Measurements from ENCODE around the gene DPYSL4.

DPYSL4 gene

DNA sequence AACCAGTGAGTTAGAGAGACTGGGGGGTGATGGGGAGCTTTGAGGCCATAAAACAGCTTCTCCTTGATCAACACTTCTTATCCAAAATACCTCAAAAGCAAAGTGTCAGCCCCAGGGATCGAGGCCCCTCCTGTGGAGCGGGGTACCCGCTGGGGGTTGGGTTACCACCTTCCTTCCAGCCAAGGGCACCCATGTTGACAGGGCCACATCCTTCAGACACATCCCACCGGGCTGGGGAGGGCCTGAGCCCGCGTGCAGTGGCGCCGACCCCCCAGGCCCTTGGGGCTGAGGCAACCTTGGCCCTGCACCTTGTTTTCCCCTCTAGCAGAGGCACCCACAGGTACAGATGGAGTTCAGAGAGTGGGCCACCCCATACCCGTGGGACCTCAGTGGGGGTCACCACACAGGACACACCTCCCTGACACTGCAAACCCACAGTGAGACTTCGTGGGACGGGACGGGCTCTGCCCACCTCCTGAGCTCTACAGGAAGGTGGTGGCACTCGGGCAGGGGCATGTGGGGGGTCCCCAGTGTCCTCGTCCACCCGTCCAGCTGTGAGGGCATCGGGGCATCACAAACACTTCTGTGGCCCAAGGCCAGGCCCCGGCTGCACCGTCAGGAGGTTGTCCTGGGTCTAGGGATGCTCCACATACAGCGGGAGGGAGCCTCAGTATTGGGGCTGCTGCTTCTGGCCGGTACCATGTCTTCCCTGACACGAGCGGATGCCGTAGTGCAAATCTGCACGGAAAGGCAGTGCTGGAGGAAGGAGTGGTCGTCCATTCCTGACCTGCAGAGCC lies 10.7 kb downstream of the DPYSL4 start:
- no peak for DNase-seq

DNA sequence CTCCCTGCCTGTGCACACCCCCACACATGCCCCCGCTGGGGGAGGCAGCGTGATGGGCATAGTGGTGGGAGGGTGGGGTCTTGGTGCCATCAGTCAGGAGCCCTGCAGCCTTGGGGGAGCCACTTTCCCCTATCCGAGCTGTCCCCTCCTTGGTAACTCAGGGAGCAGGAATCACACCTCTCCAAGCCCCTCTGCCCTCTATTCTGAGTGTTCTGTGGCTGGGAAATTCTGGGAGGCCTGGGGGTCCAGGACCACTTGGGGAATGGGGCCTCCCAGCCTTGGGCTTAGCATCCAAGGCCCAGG lies 11.3 kb downstream of the DPYSL4 start:
- no peak for DNase-seq

DNA sequence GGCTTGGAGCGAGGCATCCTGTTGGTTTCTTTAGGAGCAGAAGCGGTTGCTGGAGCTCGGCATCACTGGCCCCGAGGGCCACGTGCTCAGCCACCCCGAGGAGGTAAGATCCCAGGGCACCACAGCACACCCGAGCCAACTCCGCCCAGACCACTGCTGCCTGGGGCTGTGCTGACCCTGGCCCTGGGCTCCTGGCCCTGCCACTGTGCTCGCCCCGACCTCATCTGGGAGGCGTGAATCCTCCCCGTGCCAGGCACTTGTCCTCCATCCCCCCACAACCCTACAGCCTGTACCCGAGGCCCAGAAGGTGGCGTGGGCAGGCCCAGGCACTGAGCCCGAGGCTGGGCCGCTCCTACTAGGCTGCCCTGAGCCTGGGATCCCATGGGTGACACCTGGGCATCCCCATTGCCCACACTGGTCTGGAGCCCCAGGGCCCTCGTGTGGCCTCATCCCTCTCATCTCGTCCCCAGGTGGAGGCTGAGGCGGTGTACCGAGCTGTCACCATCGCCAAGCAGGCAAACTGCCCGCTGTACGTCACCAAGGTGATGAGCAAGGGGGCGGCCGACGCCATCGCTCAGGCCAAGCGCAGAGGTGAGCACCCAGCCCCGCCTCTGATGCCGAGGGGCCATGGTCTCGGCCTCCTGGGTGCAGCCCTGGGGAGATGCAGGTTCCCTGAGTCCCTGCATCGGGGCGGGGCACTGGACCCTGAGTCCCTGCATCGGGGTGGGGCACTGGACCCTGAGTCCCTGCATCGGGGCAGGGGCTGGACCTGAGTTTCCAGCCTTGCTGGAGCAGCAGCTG lies 11.8 kb downstream of the DPYSL4 start:
- no peak for DNase-seq

DNA sequence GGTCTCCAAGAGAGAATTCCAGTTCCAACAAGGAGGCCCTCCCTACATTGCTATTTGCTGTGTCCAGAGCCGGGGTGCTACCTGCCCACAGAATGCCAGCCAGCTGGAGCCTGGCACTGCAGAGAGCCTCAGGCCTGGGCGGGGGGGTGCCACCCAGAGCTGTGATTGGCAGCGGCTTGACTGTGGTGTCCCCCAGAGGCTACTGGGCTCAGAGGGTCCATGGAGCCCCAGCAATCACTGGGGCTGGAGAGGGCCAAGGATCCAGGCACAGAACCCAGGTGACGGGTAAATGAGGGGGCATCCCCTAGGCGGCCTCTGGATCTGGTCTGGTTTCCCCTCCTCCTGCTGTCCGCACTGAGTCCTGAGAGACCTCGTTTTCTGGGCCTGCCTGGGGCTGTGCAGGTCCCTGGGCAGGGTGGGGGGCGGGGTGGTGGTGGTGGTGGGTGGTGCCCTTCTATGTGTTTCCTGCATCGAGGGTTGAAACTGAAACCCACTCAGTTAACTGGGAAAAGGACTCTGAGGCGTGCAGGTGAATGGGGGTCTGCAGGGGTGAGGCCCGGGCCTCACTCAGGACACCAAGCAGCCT lies 12.6 kb downstream of the DPYSL4 start:
- no peak for DNase-seq

DNA sequence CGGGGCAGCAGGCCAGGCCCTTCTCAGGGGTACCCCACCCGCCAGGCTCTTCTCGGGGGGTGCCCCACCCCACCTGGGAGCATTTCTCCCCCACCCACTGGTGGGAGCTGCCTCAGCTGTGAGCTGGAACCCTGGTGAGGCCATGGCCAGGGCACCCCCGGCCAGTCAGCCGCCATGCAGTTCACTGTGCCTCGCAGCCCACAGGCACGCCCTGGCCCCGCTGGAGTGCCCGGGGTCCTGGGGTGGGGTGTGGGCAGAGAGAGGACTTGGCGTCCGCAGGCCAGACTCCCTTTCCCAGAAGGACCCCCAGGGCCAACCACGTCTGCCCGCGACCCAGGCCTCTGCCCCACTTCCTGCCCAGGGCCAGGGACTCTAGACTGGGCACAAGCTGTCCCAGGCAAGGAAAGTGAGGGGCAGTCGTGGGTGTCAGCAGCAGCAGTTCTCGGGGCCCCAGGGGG lies 13.1 kb downstream of the DPYSL4 start:
- DNase-seq = no peak

DNA sequence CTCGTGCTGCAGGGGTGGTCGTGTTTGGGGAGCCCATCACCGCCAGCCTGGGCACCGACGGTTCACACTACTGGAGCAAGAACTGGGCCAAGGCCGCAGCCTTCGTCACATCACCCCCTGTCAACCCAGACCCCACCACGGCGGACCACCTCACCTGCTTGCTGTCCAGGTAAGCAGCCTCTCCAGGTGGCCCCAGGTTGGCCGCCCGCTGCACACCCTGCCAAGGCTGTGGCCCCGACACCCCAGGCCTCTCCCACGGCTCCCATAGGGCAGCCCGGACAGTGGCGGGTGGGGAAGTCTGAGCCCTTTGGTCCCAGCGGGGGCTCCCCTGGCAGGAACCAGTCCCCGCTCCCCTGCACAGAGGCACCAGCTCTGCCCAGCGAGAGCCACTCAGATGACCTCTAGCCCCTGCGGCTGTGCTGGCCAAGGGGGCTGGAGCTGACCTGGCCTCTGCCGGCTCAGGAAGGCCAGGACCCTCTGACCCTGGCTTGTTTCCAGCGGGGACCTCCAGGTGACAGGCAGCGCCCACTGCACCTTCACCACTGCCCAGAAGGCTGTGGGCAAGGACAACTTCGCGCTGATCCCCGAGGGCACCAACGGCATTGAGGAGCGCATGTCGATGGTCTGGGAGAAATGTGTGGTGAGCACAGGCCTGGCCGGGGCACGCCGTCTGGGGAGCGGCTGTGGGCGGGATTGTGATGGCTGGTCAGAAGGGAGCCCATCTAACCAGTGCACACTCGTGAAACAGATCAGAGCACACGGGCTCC lies 13.8 kb downstream of the DPYSL4 start:
- DNase-seq = no peak

DNA sequence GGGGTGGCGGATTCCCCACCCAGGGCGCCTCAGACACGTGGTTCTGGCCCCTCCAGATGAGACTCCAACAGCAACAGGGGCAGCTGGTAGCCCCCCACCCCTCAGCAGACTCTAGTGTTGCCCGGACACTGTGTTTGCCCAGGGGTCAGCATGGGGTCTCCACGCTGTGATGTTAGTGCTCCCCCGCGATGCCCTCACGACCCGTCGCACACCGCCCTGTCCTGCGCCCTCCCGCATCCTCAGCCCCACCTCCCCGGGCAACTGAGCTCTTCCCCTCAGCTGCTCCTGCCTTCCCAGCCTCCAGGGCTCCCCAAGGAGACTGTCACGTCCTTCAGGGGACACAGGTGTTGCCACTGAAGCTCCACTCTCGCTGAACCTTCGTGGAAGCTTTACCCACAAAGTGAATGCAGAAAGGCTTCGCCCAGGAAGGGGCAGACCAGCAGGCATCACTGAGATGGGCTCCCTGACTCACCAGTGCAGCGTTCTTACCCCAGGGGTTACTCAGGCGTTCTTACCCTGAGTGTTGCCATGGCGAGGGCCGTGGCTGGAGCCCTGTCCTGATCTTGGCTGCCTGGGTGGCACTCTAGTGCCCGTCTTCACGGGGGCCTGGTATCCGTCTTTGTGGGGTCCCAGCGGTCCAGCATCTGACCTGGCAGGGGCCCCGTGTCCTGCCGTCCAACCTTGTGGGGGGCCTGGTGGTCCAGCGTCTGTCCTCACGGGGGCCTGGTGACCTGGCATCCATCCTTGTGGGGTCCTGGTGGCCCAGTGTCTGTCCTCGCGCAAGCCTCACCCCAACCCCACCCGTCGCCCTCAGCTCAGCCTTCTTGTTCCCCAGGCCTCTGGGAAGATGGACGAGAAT lies 14.6 kb downstream of the DPYSL4 start:
- DNase-seq = no peak

DNA sequence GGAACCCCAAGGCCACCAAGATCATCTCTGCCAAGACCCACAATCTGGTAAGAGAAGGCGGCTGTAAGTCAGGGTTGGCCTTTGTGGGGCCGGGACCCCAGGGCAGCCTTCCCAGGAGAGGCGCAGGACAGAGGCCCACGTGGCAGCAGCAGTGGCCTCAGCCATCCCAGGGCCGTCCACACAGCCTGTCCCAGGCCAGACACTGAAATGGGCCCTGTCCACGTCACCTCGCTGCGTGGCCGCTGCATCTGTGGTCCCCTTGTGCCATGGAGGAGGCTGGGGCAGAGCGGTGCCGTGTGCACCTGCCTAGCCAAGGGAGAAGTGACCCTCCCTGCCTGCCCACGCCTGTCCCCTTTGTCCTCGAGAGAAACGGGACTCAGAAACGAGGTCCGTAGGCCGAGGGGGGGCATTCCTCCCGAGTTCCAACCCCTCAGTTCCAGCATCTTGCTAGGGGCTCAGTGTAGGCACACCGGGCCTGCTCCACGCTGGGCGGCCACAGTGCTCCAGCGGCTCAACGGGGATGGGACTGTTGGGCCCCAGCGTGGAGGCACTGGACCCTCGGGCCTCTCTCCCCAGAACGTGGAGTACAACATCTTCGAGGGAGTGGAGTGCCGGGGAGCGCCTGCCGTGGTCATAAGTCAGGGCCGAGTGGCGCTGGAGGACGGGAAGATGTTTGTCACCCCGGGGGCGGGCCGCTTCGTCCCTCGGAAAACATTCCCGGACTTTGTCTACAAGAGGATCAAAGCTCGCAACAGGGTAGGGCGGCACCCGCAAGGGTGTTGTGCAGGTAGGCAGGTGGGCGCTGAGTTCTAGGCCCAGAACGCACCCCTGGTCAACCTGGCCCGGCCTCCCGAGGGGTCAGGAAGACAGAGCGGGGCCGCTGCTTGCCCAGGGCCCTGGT lies 15.6 kb downstream of the DPYSL4 start:
- DNase-seq = no peak

DNA sequence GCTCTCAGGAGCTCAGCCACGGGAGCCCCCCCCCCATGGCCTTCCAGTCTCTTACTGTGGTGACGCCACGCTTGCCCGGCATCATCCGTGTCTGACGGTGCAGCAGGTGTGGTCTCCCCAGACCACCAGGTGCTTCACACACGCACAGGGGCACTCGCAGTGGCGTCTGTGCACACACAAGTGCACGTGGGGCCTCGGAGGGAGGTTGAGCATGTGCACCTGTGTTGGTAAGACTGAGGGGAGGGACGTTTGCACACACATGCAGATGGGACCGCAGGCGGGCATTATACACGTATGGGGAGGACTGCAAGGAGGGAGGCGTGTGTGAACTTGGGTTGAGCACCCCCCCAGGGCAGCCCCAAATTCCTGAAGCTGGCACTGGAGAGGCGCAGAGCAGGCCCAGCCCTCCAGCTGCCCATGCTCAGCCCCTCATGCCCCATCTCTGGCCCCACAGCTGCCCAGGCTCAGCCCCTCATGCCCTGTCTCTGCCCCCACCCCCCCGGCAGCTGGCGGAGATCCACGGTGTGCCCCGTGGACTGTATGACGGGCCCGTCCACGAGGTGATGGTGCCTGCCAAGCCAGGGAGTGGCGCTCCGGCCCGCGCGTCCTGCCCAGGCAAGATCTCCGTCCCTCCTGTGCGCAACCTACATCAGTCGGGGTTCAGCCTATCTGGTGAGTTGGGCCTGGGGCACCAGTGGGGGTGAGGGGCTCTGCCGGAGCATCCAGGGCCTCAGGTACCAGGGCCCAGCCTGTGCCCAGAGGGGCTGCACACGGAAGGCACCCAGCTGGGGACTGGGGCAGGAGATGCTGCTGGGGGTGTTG lies 16.7 kb downstream of the DPYSL4 start:
- DNase-seq = no peak

DNA sequence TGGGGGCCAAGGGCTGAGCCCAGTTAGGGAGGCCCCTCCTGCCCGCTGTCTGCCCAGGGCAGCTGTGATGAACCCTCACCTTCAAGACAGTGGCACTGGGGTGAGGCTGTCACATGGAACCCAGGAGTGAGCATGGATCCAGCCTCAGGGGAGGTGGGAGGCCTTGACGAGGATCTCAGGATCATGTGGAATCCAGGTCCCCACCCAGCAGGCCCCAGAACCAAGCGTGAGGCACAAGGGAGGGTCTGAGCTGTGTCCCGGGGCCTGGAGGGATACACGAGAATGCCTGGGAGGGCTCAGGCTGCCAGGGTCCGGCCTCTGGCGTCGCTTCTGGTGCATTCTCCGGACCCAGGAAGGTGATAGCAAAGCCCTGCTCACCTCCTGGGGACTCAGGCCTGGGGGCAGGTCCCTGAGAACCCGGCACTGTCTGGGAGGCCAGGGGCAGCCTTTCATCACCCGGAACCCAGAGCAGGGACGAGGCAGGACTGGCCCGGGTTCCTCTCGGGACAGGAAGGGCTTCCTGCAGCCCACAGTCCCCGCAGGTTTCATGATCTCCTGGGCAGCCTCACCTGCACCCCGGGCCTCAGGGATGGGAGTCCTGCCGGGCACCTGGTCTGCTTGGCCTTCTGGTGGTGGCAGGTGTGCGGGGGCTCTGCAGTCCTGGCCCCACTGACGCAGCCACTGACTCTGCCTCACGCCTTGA lies 17.5 kb downstream of the DPYSL4 start:
- no peak for DNase-seq

DNA sequence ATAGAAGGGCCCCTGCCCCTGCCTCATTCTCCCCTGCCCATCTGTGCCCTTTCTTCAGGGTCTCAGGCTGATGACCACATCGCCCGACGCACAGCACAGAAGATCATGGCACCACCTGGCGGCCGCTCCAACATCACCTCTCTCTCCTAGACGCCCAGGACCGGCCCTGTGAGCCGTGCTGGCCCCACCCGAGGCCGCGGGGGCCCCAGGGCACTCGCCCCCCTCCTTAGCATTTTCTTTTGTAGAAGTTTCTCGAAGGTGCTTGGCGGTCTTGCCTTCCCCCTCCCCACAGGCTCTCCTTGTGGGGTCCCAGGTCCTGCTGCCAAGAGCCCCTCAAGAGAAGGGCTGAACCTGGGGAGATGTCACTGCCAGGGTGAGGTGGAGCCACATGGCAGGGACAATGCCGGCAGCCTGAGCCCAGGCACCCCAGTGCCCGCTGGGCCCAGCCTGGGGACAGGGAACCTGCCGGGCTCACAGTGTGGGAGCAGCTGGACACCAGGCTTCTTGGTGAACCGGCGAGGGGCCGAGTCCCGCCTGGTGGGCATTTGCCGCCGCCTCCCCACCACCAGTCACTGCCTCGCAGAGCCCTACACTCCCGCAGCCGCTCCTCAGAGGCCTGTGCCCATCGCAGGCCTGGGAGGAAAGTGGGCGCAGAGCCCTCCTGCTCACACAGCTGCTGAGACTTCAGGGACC lies 18.2 kb downstream of the DPYSL4 start:
- no peak for DNase-seq

DNA sequence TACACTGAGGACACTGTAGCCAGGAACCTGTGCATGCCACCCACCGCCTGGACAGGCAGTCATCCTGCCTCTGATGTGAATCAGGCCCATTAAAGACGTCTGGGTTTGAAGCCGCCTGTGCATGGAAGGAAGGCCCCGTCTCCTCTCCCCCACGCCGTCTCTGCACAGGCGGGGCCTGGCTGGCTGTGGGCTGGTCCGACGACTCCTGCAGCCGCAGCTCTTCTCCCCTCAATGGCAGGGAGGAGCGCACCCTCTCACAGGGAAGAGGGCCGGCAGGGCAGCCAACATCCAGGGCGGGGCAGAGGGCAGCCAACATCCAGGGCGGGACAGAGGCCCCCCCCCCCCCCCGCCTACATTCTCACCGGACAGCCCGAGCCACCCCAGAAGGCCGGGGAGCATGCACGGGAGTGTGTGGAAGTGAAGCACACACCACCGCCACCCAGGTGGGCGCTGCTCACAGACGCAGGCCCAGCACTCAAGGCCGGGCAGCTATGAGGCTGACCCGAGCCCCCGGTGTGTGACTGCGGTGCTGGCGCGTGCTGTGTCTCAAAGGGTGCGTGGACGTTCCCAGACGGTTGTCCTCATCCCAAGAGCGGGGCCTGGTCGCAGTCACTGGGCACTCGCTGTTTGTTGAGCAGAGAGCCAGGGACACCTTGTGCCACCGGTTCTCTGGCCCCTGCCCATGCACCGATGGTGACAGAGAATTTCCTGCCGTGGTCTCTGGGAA lies 19.1 kb downstream of the DPYSL4 start:
- no peak for DNase-seq

DNA sequence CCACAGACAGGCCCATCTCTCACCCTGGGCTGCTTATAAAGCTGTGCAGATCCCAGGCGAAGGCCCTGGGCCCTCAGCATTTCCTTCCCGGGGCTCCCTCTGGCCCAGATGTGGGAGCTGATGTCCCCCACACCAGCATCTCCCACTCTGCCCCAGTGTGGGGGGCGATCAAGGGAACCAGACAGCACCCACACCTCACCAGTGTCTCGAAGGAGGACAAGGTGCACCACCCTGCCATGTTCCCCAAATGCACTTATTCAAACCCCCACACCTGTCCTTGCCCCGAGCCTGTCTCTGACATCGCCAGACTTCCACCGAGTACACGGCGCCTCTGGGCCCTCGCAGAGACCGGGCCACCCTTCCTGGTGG lies 19.6 kb downstream of the DPYSL4 start:
- no peak for DNase-seq

DNA sequence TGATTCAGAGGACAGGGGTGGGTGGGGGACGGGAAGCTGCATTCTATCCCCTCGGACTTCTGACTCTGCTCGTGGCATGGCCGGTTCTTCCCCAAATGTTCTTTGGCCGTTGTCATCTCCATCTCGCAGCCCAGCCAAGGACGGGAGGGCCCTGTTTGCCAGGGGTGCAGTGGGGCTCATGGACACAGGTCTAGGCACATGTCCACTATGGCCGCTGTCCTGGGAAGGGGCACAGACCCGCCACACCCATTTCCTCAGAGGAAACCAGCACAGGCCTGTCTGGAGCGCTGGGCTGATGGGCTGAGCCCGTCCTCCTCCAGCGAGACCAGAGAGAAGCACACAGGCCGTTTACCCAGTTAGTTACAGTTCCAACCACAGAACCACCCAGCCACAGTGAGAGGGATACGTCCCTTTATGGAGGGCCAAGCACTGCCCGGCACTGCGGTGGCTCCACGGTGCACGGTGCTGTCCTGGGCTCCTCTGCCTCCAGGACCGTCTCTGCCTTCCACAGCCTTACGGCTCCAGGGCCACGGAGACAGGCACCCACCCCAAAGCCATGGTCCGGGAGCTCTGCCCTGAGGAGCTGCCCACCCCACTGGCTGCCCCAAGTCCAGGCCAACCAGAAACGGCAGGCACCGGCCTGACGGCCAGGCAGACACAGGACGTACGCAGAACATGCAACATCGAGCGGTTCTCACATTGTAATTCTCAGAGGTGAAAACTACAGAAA lies 20.2 kb downstream of the DPYSL4 start:
- no peak for DNase-seq

DNA sequence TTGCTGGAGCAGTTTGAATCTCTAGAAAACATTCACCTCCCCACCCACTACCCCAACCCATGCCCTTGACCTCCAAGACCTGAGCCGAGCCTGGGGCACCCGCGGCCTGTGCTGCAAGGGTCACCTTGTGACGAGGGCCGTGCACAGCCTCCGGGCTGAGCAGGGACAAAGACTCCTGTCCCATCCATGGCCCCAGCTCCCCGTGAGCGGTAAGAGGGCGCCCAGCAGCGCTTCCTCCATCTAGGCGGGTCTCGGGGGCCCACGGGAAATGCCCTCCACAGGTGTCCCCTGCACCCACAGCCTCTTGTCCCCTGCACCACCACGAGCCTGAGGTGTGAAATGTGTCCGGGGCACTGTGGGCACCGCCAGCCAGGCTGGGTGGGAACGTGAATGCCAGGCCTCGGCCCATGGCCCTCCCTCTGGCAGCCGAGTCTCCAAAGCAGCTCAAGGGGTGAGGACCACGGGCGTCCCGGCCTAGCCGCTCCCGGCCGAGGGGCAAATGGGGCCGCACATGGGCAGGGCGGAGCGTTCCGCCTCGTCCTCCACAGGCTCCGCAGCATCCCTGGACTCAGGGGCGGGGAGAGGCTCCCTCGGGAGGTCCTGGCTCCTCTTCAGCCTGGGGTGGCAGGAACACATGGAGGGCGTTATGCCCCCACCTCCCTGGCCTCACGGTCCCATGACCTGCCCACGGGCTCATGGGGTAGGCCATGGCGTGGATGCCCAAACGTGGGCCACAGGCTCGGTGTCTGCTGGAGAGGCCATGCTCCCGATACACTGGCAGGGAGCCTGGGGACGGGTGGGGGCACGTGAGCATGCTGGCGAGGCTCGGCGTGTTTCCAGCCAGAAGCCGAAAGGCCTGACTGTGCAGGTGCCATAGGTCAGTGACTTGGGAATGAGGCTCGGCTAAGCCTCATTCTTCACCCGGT lies 21.1 kb downstream of the DPYSL4 start:
- DNase-seq = no peak

DNA sequence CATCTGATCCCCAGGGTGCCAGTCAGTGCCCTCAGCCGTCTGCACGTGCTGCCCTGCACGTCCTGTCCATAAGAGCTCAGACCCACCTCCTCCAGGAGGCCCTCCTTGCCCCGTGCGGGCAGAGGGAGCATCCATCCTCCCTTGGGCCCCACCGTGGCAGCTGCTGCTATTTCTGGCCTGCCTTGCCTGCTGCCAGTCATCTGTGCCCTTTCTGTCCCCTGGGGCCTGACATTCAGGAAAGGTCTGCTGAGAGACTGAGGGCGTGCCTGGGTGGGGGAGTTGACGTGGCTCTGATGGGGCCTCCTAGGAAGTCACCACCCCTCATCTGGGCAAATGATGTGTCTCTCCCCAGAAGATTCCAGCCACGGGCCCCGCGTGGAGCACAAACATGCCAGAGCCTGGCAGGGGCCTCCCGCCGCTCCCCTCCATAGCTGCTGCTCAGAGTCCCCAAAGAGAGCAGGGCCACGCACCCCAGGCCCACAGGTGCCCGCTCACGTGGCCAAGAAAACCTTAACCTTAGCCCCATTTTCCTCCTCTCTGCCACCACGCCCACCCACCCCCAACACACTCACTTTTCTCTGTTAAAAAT lies 21.8 kb downstream of the DPYSL4 start:
- no peak for DNase-seq

Measured in suppressor macrophage treated with lipopolysaccharide for 4 hours (primary cell).